Mucosa of descending colon (tissue), 3 donors: ENCODE data around the gene DHX15. TPM values are rescaled to one million over a fixed set of nuclear protein-coding genes. Genes with fewer than 3 reads are reported as not detected.
A peak's percentile ranks its signal among the peaks of the same experiment; 100 is the strongest.

Experiments
- ATAC-seq: fragments of 200-7000 bp; cut with Tn5 transposase; one replicate; pipeline ENCODE4 v1.9.1; 2020; ENCODE audit warnings: mild to moderate bottlenecking, moderate library complexity
- DNase-seq, 3 donors: peaks; one replicate each; pipeline ENCODE4 v3.0.0-alpha.2; 2020
- H3K36me3 ChIP-seq: fragments of 200-600 bp; one replicate; pipeline ENCODE4 v1.8.0; 2021; ENCODE audit warnings: low read depth, mild to moderate bottlenecking
- H3K4me1 ChIP-seq: fragments of 200-600 bp; one replicate; pipeline ENCODE4 v1.8.0; 2021; ENCODE audit warnings: low read depth, mild to moderate bottlenecking
- H3K4me3 ChIP-seq: fragments of 200-600 bp; one replicate; pipeline ENCODE4 v1.8.0; 2021; ENCODE audit warnings: mild to moderate bottlenecking
- H3K9me3 ChIP-seq: fragments of 200-600 bp; one replicate; pipeline ENCODE4 v1.8.0; 2021; ENCODE audit warnings: mild to moderate bottlenecking
- intact Hi-C, 2 donors: fragments of 100-400 bp; cut with DNase I in 1 of 2; cut with micrococcal nuclease in 1 of 2; formaldehyde crosslinking; loops; one replicate each; pipeline versions ENCODE4 v1.11.0 to v1.11.1; 2022; cut with DNase I, micrococcal nuclease
- total RNA-seq, 3 donors: library from RNA; stranded (reverse); fragmentation: NEBNext Ultra II Directional in 2 of 3; extraction: Animal tissue kit (Norgen Biotek cat#: 25700) in 2 of 3; gene quantifications; one replicate each; pipeline versions ENCODE4 v1.2.1 to v1.2.4, GENCODE V29; 2021 to 2023
- TF ChIP-seq, protein P1 (sequence below): fragments of 200-600 bp; IDR thresholded peaks from one replicate; pipeline ENCODE4 v1.8.0; 2022; ENCODE audit warnings: antibody characterized with exemption, mild to moderate bottlenecking
- donor health status: DM: no; HTN: no; CAD: no; lungs with moderate emphysema.
- donor health status: DM: no; HTN: no; CAD: no.
- donor health status: DM: no; HTN: yes; CAD: no.

DHX15 gene
- total RNA-seq, 3 donors from 2014 or later, result 118 to 136 (median 135) TPM

DNA sequence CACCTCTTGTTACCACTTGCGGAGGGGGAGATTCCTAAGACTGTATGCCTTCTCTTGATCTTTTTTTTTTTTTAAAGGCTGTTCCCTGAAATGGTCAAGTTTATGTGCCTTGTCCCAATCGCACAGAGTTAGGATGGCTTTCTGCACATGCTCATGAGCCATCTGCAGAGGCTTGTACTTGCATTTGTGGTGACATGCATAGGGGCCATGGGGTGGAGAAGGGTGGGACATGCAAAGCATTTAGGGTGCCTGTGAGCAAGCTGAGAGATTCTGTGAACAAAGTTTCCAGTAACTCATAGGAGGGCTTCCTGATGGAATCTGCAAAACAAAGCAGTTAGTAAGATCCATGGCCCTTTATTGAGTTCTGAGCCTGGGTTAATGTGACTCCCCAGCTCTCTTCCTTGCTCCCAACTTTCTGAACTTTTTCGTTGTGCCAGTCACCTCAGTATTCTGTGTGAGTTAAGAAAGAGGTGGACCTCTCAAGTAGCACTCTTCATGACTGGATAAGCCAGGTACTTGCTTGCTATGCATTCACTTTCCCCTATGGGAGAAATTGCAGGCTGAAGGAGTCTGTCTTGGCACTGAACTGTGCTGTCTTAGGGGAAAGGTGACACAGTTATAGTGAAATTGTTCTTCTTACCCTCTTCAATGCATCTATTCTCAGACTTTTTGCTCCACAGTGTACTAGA lies 37.9 kb upstream of the DHX15 start:
- ATAC-seq, result no peak

DNA sequence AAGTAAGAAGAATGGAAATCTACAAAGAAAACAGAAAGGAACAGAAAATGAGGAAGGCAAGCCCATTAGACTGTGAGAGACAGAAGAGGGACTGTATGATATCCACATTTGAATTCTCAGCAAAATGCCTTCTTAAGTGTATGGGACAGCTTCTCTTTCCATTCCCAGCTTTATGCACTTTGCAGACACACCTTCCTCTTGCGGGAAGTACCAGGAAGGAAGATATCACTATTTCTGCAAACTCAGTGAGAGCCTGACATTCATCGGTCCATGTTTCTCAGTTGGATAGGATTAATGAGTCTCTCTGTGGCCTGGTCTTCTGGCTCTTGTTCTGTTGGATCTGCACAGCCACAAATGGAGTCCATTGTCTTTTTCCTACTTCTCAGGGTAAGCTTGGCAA lies 31.6 kb upstream of the DHX15 start:
- Histone ChIP-seq H3K36me3 (no peaks in the 10 kb centered on the region), H3K4me3 (no peak overlapping the region), H3K9me3 (peaks cover 1% of the 10 kb centered on the region), H3K4me1 (no peaks in the 10 kb centered on the region)
- intact Hi-C loops, result no loop called here
- TF ChIP-seq, protein P1, sequence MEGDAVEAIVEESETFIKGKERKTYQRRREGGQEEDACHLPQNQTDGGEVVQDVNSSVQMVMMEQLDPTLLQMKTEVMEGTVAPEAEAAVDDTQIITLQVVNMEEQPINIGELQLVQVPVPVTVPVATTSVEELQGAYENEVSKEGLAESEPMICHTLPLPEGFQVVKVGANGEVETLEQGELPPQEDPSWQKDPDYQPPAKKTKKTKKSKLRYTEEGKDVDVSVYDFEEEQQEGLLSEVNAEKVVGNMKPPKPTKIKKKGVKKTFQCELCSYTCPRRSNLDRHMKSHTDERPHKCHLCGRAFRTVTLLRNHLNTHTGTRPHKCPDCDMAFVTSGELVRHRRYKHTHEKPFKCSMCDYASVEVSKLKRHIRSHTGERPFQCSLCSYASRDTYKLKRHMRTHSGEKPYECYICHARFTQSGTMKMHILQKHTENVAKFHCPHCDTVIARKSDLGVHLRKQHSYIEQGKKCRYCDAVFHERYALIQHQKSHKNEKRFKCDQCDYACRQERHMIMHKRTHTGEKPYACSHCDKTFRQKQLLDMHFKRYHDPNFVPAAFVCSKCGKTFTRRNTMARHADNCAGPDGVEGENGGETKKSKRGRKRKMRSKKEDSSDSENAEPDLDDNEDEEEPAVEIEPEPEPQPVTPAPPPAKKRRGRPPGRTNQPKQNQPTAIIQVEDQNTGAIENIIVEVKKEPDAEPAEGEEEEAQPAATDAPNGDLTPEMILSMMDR, result no peak
- no peak for DNase-seq
- ATAC-seq, result peak; percentile 77

More for the DNA sequence above, 37.9 kb upstream of the DHX15 start:
- H3K36me3 ChIP-seq, result no peaks in the 10 kb centered on the region
- TF ChIP-seq, protein P1, result no peak
- intact Hi-C loops, result no loop called here
- H3K9me3 ChIP-seq, result peaks cover 4% of the 10 kb centered on the region
- no peak for DNase-seq
- no peaks in the 10 kb centered on the region for H3K4me1 ChIP-seq
- no peak overlapping the region for H3K4me3 ChIP-seq

DNA sequence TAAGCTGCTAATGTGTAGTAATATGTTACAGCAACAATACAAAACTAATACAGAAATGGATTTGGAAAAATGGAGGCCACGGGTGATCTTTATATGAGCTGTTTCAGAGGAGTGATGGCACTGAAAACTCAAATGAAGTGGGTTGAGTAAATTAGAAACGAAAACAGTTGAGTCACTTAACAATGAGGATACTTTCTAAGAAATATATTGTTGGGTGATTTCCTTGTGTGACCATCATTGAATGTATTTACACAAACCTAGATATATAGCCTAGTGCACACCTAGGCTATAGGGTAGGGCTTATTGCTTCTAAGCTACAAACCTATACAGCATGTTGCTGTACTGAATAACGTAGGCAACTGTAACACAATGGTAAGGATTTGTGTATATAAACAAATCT lies 30.5 kb upstream of the DHX15 start:
- H3K9me3 ChIP-seq, result no peaks in the 10 kb centered on the region
- TF ChIP-seq, protein P1, result no peak
- no peaks in the 10 kb centered on the region for H3K36me3 ChIP-seq
- no peak for DNase-seq
- intact Hi-C loops, result no loop called here
- H3K4me1 ChIP-seq, result no peaks in the 10 kb centered on the region
- ATAC-seq, result peak; percentile 94
- no peak overlapping the region for H3K4me3 ChIP-seq

DNA sequence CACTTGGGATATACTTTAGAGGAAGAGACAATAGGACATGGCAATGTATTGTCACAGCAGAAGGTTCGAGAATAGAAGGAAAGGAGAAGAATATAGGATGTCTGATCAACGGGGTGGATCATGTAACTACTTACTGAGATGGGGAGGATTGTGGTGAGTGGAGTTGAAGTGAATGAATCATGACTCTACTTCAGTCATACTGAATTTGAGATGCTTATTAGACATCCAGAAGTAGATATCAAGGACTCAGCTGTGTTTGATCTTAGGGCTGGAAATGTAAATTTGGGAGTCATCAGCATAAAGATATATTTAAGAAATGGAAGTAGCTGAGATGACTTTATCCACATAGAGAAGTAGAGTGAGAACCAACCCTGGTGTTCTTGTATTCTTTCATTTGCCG lies 29.1 kb upstream of the DHX15 start:
- TF ChIP-seq, protein P1, result no peak
- no peak overlapping the region for H3K4me3 ChIP-seq
- no peaks in the 10 kb centered on the region for H3K4me1 ChIP-seq
- no peak for ATAC-seq
- H3K36me3 ChIP-seq, result no peaks in the 10 kb centered on the region
- no peak for DNase-seq
- H3K9me3 ChIP-seq, result no peaks in the 10 kb centered on the region
- intact Hi-C loops, result no loop called here

DNA sequence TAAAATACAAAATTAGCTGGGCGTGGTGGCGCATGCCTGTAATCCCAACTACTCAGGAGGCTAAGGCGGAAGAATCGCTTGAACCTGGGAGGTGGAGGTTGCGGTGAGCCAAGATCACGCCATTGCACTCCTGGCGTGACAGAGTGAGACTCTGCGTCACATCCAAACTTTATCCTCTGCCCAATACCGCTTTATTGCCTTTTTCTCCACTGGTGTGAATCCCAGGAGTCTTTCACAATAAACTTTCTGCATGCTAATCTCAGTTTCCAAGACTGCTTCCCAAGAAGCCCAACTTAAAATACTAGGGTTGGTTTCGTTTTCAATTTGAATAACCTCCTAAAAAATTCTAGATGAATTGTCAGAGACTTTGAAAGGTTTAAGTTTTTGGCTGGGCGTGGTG lies 27.2 kb upstream of the DHX15 start:
- intact Hi-C loops, result no loop called here
- ATAC-seq (no peak), DNase-seq (no peak)
- H3K36me3 ChIP-seq, result no peaks in the 10 kb centered on the region
- no peaks in the 10 kb centered on the region for H3K4me1 ChIP-seq
- no peak overlapping the region for H3K4me3 ChIP-seq
- TF ChIP-seq, protein P1, result no peak
- no peaks in the 10 kb centered on the region for H3K9me3 ChIP-seq

DNA sequence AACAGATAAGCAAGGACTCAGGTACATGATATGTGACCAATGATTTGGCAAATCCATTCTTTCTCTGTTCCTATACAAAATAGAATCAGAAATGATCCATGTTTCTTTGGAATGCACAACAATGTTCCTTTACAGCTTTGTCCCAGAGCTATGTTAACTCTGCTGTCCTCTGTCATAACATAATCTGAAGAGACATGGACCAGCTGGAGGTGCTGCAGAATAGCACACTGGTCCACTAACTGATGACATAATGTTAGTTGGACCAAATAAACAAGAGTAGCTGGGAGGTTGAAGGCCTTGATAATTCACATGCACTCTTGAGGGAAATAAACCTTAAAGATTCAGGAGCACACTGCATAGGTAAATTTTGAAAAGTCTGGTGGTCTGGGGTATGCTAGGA lies 23.0 kb upstream of the DHX15 start:
- no peak for DNase-seq
- no peaks in the 10 kb centered on the region for H3K9me3 ChIP-seq
- H3K4me1 ChIP-seq, result peaks cover 6% of the 10 kb centered on the region
- intact Hi-C loops, result no loop called here
- no peak overlapping the region for H3K4me3 ChIP-seq
- TF ChIP-seq, protein P1, result no peak
- H3K36me3 ChIP-seq, result no peaks in the 10 kb centered on the region
- no peak for ATAC-seq
